GM13977 (cell line): Measurements from ENCODE around the gene TPD52L1.

Experiments
- DNase-seq: peaks from one replicate; pipeline ENCODE4 v3.0.0; 2012; ENCODE audit warnings: low spot score
- in situ Hi-C: fragments of 300-500 bp; cut with MboI; formaldehyde crosslinking; loops from one replicate; pipeline ENCODE4 v1.12.0; 2022; ENCODE audit warnings: low sequenced_read_pairs, low pct_unique_long_range_greater_than_20kb, mixed read lengths, inconsistent platforms; ENCODE audit not compliant: unreplicated experiment
- TF ChIP-seq, protein P1 (sequence below): IDR thresholded peaks from 2 replicates; pipeline ENCODE4 v1.5.1; 2012; ENCODE audit warnings: mild to moderate bottlenecking, control low read depth; ENCODE audit not compliant: insufficient read depth; ENCODE audit errors: extremely low read depth, missing control alignments

TPD52L1 gene

DNA sequence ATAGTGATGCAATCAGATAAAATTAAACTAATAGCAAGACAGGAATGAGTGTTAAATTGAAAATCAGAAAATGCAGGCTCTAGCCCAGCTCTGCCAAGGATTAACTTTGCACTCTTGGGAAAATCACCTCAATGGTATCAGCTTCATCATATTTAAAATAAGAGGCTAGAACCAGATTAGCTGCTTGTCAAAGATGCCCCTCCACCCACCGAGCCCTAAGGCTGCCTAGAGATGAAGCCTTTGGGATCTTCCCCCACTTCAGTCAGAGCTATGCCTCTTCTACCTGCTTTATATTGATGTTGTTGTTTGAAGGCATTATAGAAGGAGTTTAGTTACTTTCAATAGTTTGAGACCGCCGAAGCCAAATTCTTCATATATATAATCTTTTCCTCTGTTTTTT lies 100.7 kb downstream of the TPD52L1 start:
- in situ Hi-C loops: no loop called here
- TF ChIP-seq, protein P1, sequence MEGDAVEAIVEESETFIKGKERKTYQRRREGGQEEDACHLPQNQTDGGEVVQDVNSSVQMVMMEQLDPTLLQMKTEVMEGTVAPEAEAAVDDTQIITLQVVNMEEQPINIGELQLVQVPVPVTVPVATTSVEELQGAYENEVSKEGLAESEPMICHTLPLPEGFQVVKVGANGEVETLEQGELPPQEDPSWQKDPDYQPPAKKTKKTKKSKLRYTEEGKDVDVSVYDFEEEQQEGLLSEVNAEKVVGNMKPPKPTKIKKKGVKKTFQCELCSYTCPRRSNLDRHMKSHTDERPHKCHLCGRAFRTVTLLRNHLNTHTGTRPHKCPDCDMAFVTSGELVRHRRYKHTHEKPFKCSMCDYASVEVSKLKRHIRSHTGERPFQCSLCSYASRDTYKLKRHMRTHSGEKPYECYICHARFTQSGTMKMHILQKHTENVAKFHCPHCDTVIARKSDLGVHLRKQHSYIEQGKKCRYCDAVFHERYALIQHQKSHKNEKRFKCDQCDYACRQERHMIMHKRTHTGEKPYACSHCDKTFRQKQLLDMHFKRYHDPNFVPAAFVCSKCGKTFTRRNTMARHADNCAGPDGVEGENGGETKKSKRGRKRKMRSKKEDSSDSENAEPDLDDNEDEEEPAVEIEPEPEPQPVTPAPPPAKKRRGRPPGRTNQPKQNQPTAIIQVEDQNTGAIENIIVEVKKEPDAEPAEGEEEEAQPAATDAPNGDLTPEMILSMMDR: no peak
- no peak for DNase-seq

GRCh38 chr6:125255201-125255600 lies 101.6 kb downstream of the TPD52L1 start:
- in situ Hi-C loops: no loop called here
- TF ChIP-seq, protein P1: no peak
- no peak for DNase-seq

GRCh38 chr6:125257351-125257750 lies 103.8 kb downstream of the TPD52L1 start:
- TF ChIP-seq, protein P1: no peak
- in situ Hi-C loops: no loop called here
- no peak for DNase-seq

- DNase-seq: no peak
- in situ Hi-C loops: no loop called here
- TF ChIP-seq, protein P1: no peak
These were observed 105.2 kb downstream of the TPD52L1 start for GRCh38 chr6:125258651-125259353.

DNA sequence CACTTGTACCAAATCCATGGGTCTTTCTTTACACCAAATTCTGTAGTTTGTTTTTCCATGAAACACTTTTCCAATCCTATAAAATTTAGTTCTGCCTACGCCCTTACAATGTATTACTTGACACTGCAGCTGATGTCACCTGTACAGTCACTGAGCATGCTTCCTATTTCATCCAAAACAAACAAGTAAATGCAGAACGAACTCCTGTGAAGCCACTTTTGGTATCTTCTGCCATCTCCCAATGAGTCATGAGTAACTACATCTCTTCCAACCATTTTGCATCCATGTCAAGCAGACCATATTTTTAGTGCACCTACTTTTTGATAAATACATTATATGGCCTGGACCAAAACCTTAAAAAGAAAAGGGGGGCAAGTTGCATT lies 105.8 kb downstream of the TPD52L1 start:
- DNase-seq: no peak
- in situ Hi-C loops: no loop called here
- TF ChIP-seq, protein P1: no peak

DNA sequence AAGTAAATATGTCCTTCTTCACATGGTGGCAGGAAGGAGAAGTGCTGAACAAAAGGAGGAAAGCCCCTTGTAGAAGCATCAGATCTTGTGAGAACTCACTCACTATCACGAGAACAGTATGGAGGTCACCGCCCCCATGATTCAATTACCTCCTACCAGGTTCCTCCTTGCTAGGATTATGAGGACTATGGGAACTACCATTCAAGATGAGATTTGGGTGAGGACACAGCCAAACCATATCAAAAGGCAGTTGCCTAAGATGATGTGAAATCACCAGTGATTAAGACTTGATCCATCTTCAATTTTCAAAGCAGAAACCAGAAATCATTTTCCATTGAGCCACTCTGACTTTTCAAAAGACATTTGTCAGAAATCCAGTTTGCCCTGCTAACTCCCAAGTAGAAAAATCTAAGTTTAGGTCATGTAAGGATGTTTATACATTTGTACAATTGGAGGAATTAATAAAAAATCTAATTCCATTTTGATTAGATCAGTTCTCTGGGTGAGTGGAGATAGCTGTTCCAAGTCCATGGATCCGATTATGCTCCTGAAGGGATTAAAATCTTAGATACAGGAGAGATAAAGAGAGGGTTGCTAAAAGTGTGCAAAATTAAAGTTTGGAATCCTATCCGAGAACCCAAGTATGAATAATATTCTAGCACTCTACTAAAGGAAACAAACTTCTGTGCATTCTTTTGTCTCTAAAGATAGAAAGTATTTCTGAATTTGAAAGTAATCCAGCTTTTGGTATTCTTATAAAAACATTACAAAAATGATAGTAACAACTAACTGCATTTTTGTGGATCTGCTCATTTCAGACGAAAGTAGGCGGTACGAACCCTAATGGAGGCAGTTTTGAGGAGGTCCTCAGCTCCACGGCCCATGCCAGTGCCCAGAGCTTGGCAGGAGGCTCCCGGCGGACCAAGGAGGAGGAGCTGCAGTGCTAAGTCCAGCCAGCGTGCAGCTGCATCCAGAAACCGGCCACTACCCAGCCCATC lies 108.7 kb downstream of the TPD52L1 start:
- in situ Hi-C loops: no loop called here
- DNase-seq: no peak
- TF ChIP-seq, protein P1: no peak
